MV-4-11 (cell line): ENCODE results near the gene NLRC3.

Source experiments
- DNase-seq: peaks from one replicate; lab custom pipeline; 2025; lab: John Stamatoyannopoulos, UW

The NLRC3 gene

GRCh38 chr16:3598236-3598635 is 21.0 kb upstream of the NLRC3 start:
- DNase-seq = no peak

GRCh38 chr16:3597676-3598075 is 20.5 kb upstream of the NLRC3 start:
- no peak for DNase-seq

GRCh38 chr16:3597226-3597625 is 20.0 kb upstream of the NLRC3 start:
- no peak for DNase-seq

- DNase-seq = no peak
Observed at GRCh38 chr16:3596101-3596861, 19.1 kb upstream of the NLRC3 start.

GRCh38 chr16:3595521-3596021 is 18.4 kb upstream of the NLRC3 start:
- DNase-seq = no peak

- DNase-seq = no peak
Observed at GRCh38 chr16:3595110-3595486, 17.9 kb upstream of the NLRC3 start.

- no peak for DNase-seq
Observed at GRCh38 chr16:3594316-3595109, 17.3 kb upstream of the NLRC3 start.

GRCh38 chr16:3592559-3592958 is 15.4 kb upstream of the NLRC3 start:
- DNase-seq = no peak

GRCh38 chr16:3591991-3592390 is 14.8 kb upstream of the NLRC3 start:
- no peak for DNase-seq

GRCh38 chr16:3591436-3591803 is 14.2 kb upstream of the NLRC3 start:
- DNase-seq = no peak

GRCh38 chr16:3590736-3591435 is 13.7 kb upstream of the NLRC3 start:
- peak; percentile 89 for DNase-seq

GRCh38 chr16:3589991-3590701 is 12.9 kb upstream of the NLRC3 start:
- DNase-seq = no peak

GRCh38 chr16:3589441-3589921 is 12.3 kb upstream of the NLRC3 start:
- DNase-seq = peak; percentile 51

- no peak for DNase-seq
Observed at GRCh38 chr16:3589001-3589400, 11.8 kb upstream of the NLRC3 start.

- no peak for DNase-seq
Observed at GRCh38 chr16:3587547-3588110, 10.4 kb upstream of the NLRC3 start.

GRCh38 chr16:3584412-3584811 is 7.2 kb upstream of the NLRC3 start:
- no peak for DNase-seq

GRCh38 chr16:3583303-3584038 is 6.3 kb upstream of the NLRC3 start:
- DNase-seq = no peak

GRCh38 chr16:3582276-3583165 is 5.3 kb upstream of the NLRC3 start:
- DNase-seq = no peak

GRCh38 chr16:3581392-3581791 is 4.2 kb upstream of the NLRC3 start:
- DNase-seq = no peak

GRCh38 chr16:3580686-3581085 is 3.5 kb upstream of the NLRC3 start:
- no peak for DNase-seq
